HepG2 (cell line): Measurements from ENCODE around the gene ANKHD1. TPM values are rescaled to one million over a fixed set of nuclear protein-coding genes. Genes with fewer than 3 reads are reported as not detected.

Experiments
- CENPBD1 ChIP-seq: sonication (generic); formaldehyde crosslinking; IDR thresholded peaks from 2 replicates; pipeline ENCODE4 v1.8.0; 2022; ENCODE audit warnings: missing genetic modification reagents, low read depth, mild to moderate bottlenecking, borderline replicate concordance
- FIP1L1 ChIP-seq: fragments of 200-400 bp; formaldehyde crosslinking; IDR thresholded peaks from 2 replicates; pipeline ENCODE4 v1.6.1; 2018; ENCODE audit warnings: low read depth, mild to moderate bottlenecking, low read length, moderate library complexity, borderline replicate concordance; ENCODE audit not compliant: insufficient read depth
- IRF9 ChIP-seq: sonication (generic); formaldehyde crosslinking; IDR thresholded peaks from 2 replicates; pipeline ENCODE4 v1.8.0; 2022; ENCODE audit warnings: missing genetic modification reagents, mild to moderate bottlenecking, borderline replicate concordance
- MED1 ChIP-seq: sonication (generic); formaldehyde crosslinking; IDR thresholded peaks from 2 replicates; pipeline ENCODE4 v1.4.0; 2020; ENCODE audit warnings: missing genetic modification reagents
- MXD1 ChIP-seq: sonication (generic); formaldehyde crosslinking; IDR thresholded peaks from 2 replicates; pipeline ENCODE4 v1.4.0; 2020; ENCODE audit warnings: mild to moderate bottlenecking, missing genetic modification reagents
- MXI1 ChIP-seq: IDR thresholded peaks from 3 replicates; pipeline ENCODE4 v1.6.1; 2012; ENCODE audit warnings: low read depth, low read length, inconsistent platforms, borderline replicate concordance
- MYPOP ChIP-seq: sonication (generic); formaldehyde crosslinking; IDR thresholded peaks from 2 replicates; pipeline ENCODE4 v1.8.1; 2023; ENCODE audit warnings: mild to moderate bottlenecking, moderate library complexity, missing genetic modification reagents
- REST ChIP-seq, 2 experiments: IDR thresholded peaks; 2 replicates each; pipeline ENCODE4 v1.6.1; 2011 to 2012; ENCODE audit warnings: low read length in 2 of 2, borderline replicate concordance in 1 of 2, low read depth in 1 of 2, mild to moderate bottlenecking in 1 of 2, moderate library complexity in 1 of 2
- SAP130 ChIP-seq: IDR thresholded peaks from 2 replicates; pipeline ENCODE4 v1.6.1; 2016; ENCODE audit warnings: low read depth
- SMYD3 ChIP-seq: sonication (generic); formaldehyde crosslinking; IDR thresholded peaks from 2 replicates; pipeline ENCODE4 v1.8.1; 2023; ENCODE audit warnings: mild to moderate bottlenecking, missing genetic modification reagents
- SP5 ChIP-seq: IDR thresholded peaks from 2 replicates; pipeline ENCODE4 v1.6.1; 2016; ENCODE audit warnings: low read depth, borderline replicate concordance
- XRCC5 ChIP-seq: fragments of 200-400 bp; formaldehyde crosslinking; optimal IDR thresholded peaks from 2 replicates; pipeline ENCODE3; 2017; ENCODE audit warnings: mild to moderate bottlenecking, low read length
- ZFP91 ChIP-seq: sonication (generic); formaldehyde crosslinking; IDR thresholded peaks from 2 replicates; pipeline ENCODE4 v1.9.0; 2022; ENCODE audit warnings: missing genetic modification reagents, mild to moderate bottlenecking, borderline replicate concordance
- ZFX ChIP-seq: sonication (generic); formaldehyde crosslinking; IDR thresholded peaks from 2 replicates; pipeline ENCODE4 v1.4.0; 2020; ENCODE audit warnings: mild to moderate bottlenecking, low read depth, missing genetic modification reagents, moderate library complexity
- ZNF614 ChIP-seq: IDR thresholded peaks from 2 replicates; pipeline ENCODE4 v1.6.1; 2018; ENCODE audit warnings: missing biosample characterization, missing genetic modification reagents, inconsistent platforms, borderline replicate concordance
- ZNF792 ChIP-seq: IDR thresholded peaks from 2 replicates; pipeline ENCODE4 v1.6.1; 2016
- ZNF839 ChIP-seq: sonication (generic); formaldehyde crosslinking; IDR thresholded peaks from 2 replicates; pipeline ENCODE4 v1.4.0; 2020; ENCODE audit warnings: missing genetic modification reagents, mild to moderate bottlenecking, borderline replicate concordance
- ZSCAN12 ChIP-seq: sonication (generic); formaldehyde crosslinking; IDR thresholded peaks from 2 replicates; pipeline ENCODE4 v1.9.0; 2021; ENCODE audit warnings: mild to moderate bottlenecking, missing genetic modification reagents
- polyA plus RNA-seq, 8 experiments: library from polyadenylated mRNA; depleted of rRNA in 3 of 8; stranded (reverse) in 7 of 8; unstranded in 1 of 8; fragments of >200 nt; fragmentation: Illumina TruSeq in 4 of 8; extraction: Trizol in 4 of 8; gene quantifications; 2 replicates each; pipeline versions ENCODE4 v1.2.1 to v1.2.3, GENCODE V29; 2011 to 2016; ENCODE audit warnings: low read depth in 4 of 8, missing spikeins in 1 of 8, mixed read lengths in 1 of 8; ENCODE audit not compliant: insufficient read depth in 1 of 8
- total RNA-seq, 5 experiments: library from RNA; depleted of rRNA; stranded (reverse); fragments of >200 nt; fragmentation: Illumina TruSeq; extraction: Trizol; gene quantifications; 2 replicates each; pipeline ENCODE4 v1.2.3, GENCODE V29; 2016; ENCODE audit warnings: low read depth in 1 of 5

The ANKHD1 gene
- total and polyA plus RNA-seq, 2 of the 13 experiments (the other 11 are each of a cell fraction or from before 2014, with no cell fraction given) = 69.9 to 82.0 TPM

- no peak for TF ChIP-seq CENPBD1 (CRISPR knock-in tag)
- peak; percentile 62 for TF ChIP-seq SP5 (CRISPR knock-in tag)
- peak; percentile 61; the same call in 1 of the 2 replicates for TF ChIP-seq ZFP91 (CRISPR knock-in tag)
- TF ChIP-seq FIP1L1 = no peak
- TF ChIP-seq MXD1 (CRISPR knock-in tag) = peak; percentile 42; the same call in 1 of the 2 replicates
- TF ChIP-seq SMYD3 (CRISPR knock-in tag) = no peak
- TF ChIP-seq ZFX (CRISPR knock-in tag) = peak; percentile 54; the same call in 1 of the 2 replicates
- TF ChIP-seq MXI1 = no peak
- TF ChIP-seq REST (IDR thresholded peaks at IDR 0.05; ENCODE audit: borderline replicate concordance in 1 of 2, low read depth in 1 of 2, low read length in 2 of 2) = no peak
- TF ChIP-seq MED1 (CRISPR knock-in tag) = peak; percentile 22
- no peak for TF ChIP-seq ZSCAN12 (CRISPR knock-in tag)
- peak; percentile 89 for TF ChIP-seq MYPOP (CRISPR knock-in tag)
- TF ChIP-seq XRCC5 = no peak
- TF ChIP-seq ZNF792 = no peak
- TF ChIP-seq ZNF614 (CRISPR knock-in tag) = peak; percentile 33; the same call in 1 of the 2 replicates
- TF ChIP-seq SAP130 (CRISPR knock-in tag) = peak; percentile 56; the same call in 1 of the 2 replicates
- 0 out of 2 replicates have a peak, but pooled peaks have one; percentile 71 for TF ChIP-seq IRF9 (CRISPR knock-in tag)
- 0 out of 2 replicates have a peak, but pooled peaks have one; percentile 11 for TF ChIP-seq ZNF839 (CRISPR knock-in tag)
Measured at GRCh38 chr5:140564196-140565023, 162.8 kb downstream of the ANKHD1 start, which contains the start of the genes APBB3 and SLC35A4 (continued).
